ENCODE measurements around the gene VAT1L.

The VAT1L gene

GRCh38 chr16:77748421-77749005 is 39.9 kb upstream of the VAT1L start:
- H3K27ac ChIP-seq = no peak overlapping the region
- H3K36me3 ChIP-seq (replicated peaks) = no peaks in the 10 kb centered on the region
- H3K27me3 ChIP-seq (replicated peaks) = no peaks in the 10 kb centered on the region
- TF ChIP-seq CTCF (IDR thresholded peaks at IDR 0.05; ENCODE audit: low read depth, low read length, missing control alignments) = no peak
- DNase-seq = no peak
- no peak overlapping the region for H3K4me3 ChIP-seq (ENCODE audit: low read depth, low read length)
- in situ Hi-C loops (cut with HindIII; ENCODE audit: low pct_ligation_motif_present, low sequenced_read_pairs) = no loop called here

GRCh38 chr16:77749415-77749814 is 38.9 kb upstream of the VAT1L start:
- Histone ChIP-seq H3K27ac (no peak overlapping the region), H3K36me3 (replicated peaks) (no peaks in the 10 kb centered on the region), H3K27me3 (replicated peaks) (no peaks in the 10 kb centered on the region), H3K4me3 (ENCODE audit: low read depth, low read length) (no peak overlapping the region)
- in situ Hi-C loops (cut with HindIII; ENCODE audit: low pct_ligation_motif_present, low sequenced_read_pairs) = no loop called here
- TF ChIP-seq CTCF (IDR thresholded peaks at IDR 0.05; ENCODE audit: low read depth, low read length, missing control alignments) = no peak
- no peak for DNase-seq

GRCh38 chr16:77758046-77758445 is 30.3 kb upstream of the VAT1L start:
- TF ChIP-seq CTCF (IDR thresholded peaks at IDR 0.05; ENCODE audit: low read depth, low read length, missing control alignments) = no peak
- no peak overlapping the region for H3K4me3 ChIP-seq (ENCODE audit: low read depth, low read length)
- in situ Hi-C loops (cut with HindIII; ENCODE audit: low pct_ligation_motif_present, low sequenced_read_pairs) = no loop called here
- DNase-seq = no peak
- no peaks in the 10 kb centered on the region for H3K27me3 ChIP-seq (replicated peaks)
- no peak overlapping the region for H3K27ac ChIP-seq
- H3K36me3 ChIP-seq (replicated peaks) = no peaks in the 10 kb centered on the region

- Histone ChIP-seq H3K27me3 (replicated peaks) (no peaks in the 10 kb centered on the region), H3K4me3 (ENCODE audit: low read depth, low read length) (no peak overlapping the region), H3K36me3 (replicated peaks) (no peaks in the 10 kb centered on the region), H3K27ac (no peak overlapping the region)
- no peak for DNase-seq
- in situ Hi-C loops (cut with HindIII; ENCODE audit: low pct_ligation_motif_present, low sequenced_read_pairs) = no loop called here
- no peak for TF ChIP-seq CTCF (IDR thresholded peaks at IDR 0.05; ENCODE audit: low read depth, low read length, missing control alignments)
These were observed 29.9 kb upstream of the VAT1L start for GRCh38 chr16:77758508-77758907.

GRCh38 chr16:77759201-77759600 is 29.2 kb upstream of the VAT1L start:
- Histone ChIP-seq H3K27ac (no peak overlapping the region), H3K36me3 (replicated peaks) (no peaks in the 10 kb centered on the region), H3K27me3 (replicated peaks) (no peaks in the 10 kb centered on the region), H3K4me3 (ENCODE audit: low read depth, low read length) (no peak overlapping the region)
- in situ Hi-C loops (cut with HindIII; ENCODE audit: low pct_ligation_motif_present, low sequenced_read_pairs) = no loop called here
- DNase-seq = no peak
- no peak for TF ChIP-seq CTCF (IDR thresholded peaks at IDR 0.05; ENCODE audit: low read depth, low read length, missing control alignments)

GRCh38 chr16:77759821-77760220 is 28.5 kb upstream of the VAT1L start:
- no peak for TF ChIP-seq CTCF (IDR thresholded peaks at IDR 0.05; ENCODE audit: low read depth, low read length, missing control alignments)
- in situ Hi-C loops (cut with HindIII; ENCODE audit: low pct_ligation_motif_present, low sequenced_read_pairs) = no loop called here

More at GRCh38 chr16:77759821-77760220, 28.5 kb upstream of the VAT1L start:
- DNase-seq = no peak
- no peak overlapping the region for H3K4me3 ChIP-seq (ENCODE audit: low read depth, low read length)
- H3K36me3 ChIP-seq (replicated peaks) = no peaks in the 10 kb centered on the region
- H3K27ac ChIP-seq = no peak overlapping the region
- no peaks in the 10 kb centered on the region for H3K27me3 ChIP-seq (replicated peaks)

All from brain microvascular endothelial cell (primary cell).